Mesendoderm (in vitro differentiated cells): Measurements from ENCODE around the gene EP300.
A peak's percentile ranks its signal among the peaks of the same experiment; 100 is the strongest.
"Not testable (repeated sequence)": the region's sequence is repeated elsewhere in the genome, so short reads cannot be mapped to it uniquely, and the experiment has no call there.

Experiments used
- DNase-seq: peaks from one replicate; pipeline ENCODE4 v3.0.0; 2013
- H2AK5ac ChIP-seq: 2 replicates; pipeline ENCODE4 v1.6.1; 2013; ENCODE audit warnings: low read length, inconsistent platforms
- H2BK120ac ChIP-seq: 2 replicates; pipeline ENCODE4 v1.6.1; 2013; ENCODE audit warnings: low read depth, mild to moderate bottlenecking, low read length, moderate library complexity, mixed read lengths
- H2BK15ac ChIP-seq: replicated peaks from 2 replicates; pipeline ENCODE4 v1.6.1; 2013; ENCODE audit warnings: low read depth, mild to moderate bottlenecking, moderate library complexity
- H2BK5ac ChIP-seq: 2 replicates; pipeline ENCODE4 v1.6.1; 2013; ENCODE audit warnings: low read length, inconsistent platforms
- H3K18ac ChIP-seq: 2 replicates; pipeline ENCODE4 v1.6.1; 2013; ENCODE audit warnings: mild to moderate bottlenecking, low read length, mixed read lengths
- H3K23ac ChIP-seq: one replicate; pipeline ENCODE4 v1.6.1; 2013; ENCODE audit warnings: low read length
- H3K27ac ChIP-seq: 2 replicates; pipeline ENCODE4 v1.5.1; 2013; ENCODE audit warnings: low read depth, mild to moderate bottlenecking, inconsistent platforms, low read length, moderate library complexity
- H3K27me3 ChIP-seq: 2 replicates; pipeline ENCODE4 v1.6.1; 2013; ENCODE audit warnings: low read length, control low read depth, mild to moderate bottlenecking, inconsistent platforms; ENCODE audit not compliant: insufficient read depth, poor library complexity
- H3K36me3 ChIP-seq: 2 replicates; pipeline ENCODE4 v1.6.1; 2013; ENCODE audit warnings: low read length, inconsistent platforms; ENCODE audit not compliant: control insufficient read depth, insufficient read depth
- H3K4ac ChIP-seq: one replicate; pipeline ENCODE4 v1.6.1; 2013; ENCODE audit warnings: low read depth, mild to moderate bottlenecking, low read length, moderate library complexity
- H3K4me1 ChIP-seq: 2 replicates; pipeline ENCODE4 v1.6.1; 2013; ENCODE audit warnings: low read depth, low read length, inconsistent platforms; ENCODE audit not compliant: control insufficient read depth
- H3K4me2 ChIP-seq: 2 replicates; pipeline ENCODE4 v1.6.1; 2013; ENCODE audit warnings: low read length
- H3K4me3 ChIP-seq: 2 replicates; pipeline ENCODE4 v1.5.1; 2013; ENCODE audit warnings: mild to moderate bottlenecking, low read length
- H3K56ac ChIP-seq: one replicate; pipeline ENCODE4 v1.6.1; 2013; ENCODE audit warnings: low read length
- H3K79me1 ChIP-seq: 2 replicates; pipeline ENCODE4 v1.6.1; 2013; ENCODE audit warnings: low read length, inconsistent platforms
- H3K79me2 ChIP-seq: 2 replicates; pipeline ENCODE4 v1.6.1; 2013; ENCODE audit warnings: mild to moderate bottlenecking, low read length; ENCODE audit not compliant: control insufficient read depth, insufficient read depth
- H3K9ac ChIP-seq: 2 replicates; pipeline ENCODE4 v1.6.1; 2013; ENCODE audit warnings: low read length, inconsistent platforms
- H4K5ac ChIP-seq: one replicate; pipeline ENCODE4 v1.6.1; 2013; ENCODE audit warnings: low read length
- H4K8ac ChIP-seq: one replicate; pipeline ENCODE4 v1.6.1; 2013; ENCODE audit warnings: low read depth, mild to moderate bottlenecking, control low read depth, low read length, moderate library complexity
- WGBS: extraction: QIAGEN DNeasy Blood & Tissue Kit; methylation state at CpG from one replicate; pipeline ENCODE4 v1.1.7; 2013; ENCODE audit warnings: low lambda C conversion rate, missing lambda C conversion rate; ENCODE audit not compliant: insufficient coverage; ENCODE audit errors: extremely low coverage; 5-methylcytosine and 5-hydroxymethylcytosine counted together

The EP300 gene

DNA sequence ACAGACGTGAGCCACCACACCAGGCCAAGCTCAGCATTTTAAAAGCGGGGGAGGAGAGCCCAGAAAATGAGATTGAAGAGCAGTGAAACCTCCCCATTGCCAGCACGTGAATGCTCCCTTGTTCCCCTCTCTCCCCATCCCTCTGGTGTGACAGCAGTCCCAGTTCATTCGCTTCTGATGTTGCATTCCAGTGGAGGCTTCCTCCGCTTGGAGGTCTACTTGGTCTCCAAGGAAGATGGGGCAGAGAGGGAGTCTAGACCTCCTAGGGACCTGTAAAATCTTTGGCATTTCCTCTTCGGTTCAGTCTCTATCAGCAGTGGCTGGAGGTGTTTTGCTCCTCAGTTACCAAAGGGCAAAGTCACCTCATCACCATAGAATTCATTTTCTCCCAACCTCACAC, 30.2 kb upstream of the EP300 start:
- WGBS, result no CpG with 5 or more reads among the region's 6 CpGs
- Histone ChIP-seq H4K5ac (no peak overlapping the region), H2AK5ac (no peak overlapping the region), H2BK5ac (peak overlapping the region; percentile 69), H3K36me3 (no peaks in the 10 kb centered on the region), H3K18ac (peak overlapping the region; percentile 22), H3K4me2 (no peak overlapping the region), H4K8ac (no peak overlapping the region), H3K4me1 (peaks cover 3% of the 10 kb centered on the region), H2BK120ac (peak overlapping the region; percentile 95), H3K79me1 (no peaks in the 10 kb centered on the region), H3K27ac (peak overlapping the region; percentile 94), H3K79me2 (no peaks in the 10 kb centered on the region), H3K56ac (peak overlapping the region; percentile 75), H3K4me3 (no peak overlapping the region), H3K4ac (no peak overlapping the region), H2BK15ac (no peak overlapping the region), H3K23ac (no peak overlapping the region), H3K27me3 (no peaks in the 10 kb centered on the region), H3K9ac (no peak overlapping the region)
- DNase-seq, result peak; percentile 96

DNA sequence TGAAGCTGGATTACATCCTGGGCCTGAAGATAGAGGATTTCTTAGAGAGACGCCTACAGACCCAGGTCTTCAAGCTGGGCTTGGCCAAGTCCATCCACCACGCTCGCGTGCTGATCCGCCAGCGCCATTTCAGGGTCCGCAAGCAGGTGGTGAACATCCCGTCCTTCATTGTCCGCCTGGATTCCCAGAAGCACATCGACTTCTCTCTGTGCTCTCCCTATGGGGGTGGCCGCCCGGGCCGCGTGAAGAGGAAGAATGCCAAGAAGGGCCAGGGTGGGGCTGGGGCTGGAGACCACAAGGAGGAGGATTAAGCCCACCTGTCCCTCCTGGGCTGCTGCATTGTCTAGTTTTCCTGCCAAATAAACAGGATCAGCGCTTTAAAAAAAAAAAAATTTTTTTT, 28.1 kb upstream of the EP300 start:
- H3K79me1 ChIP-seq, H4K5ac ChIP-seq, H2AK5ac ChIP-seq, H3K27ac ChIP-seq, H3K4me3 ChIP-seq, H2BK5ac ChIP-seq, H3K4ac ChIP-seq, H2BK120ac ChIP-seq, H2BK15ac ChIP-seq, H3K36me3 ChIP-seq, H3K4me2 ChIP-seq, H3K4me1 ChIP-seq, H3K9ac ChIP-seq, H3K18ac ChIP-seq, H3K23ac ChIP-seq, H4K8ac ChIP-seq, H3K27me3 ChIP-seq, H3K79me2 ChIP-seq, DNase-seq: not testable (repeated sequence)
- WGBS, result no CpG with 5 or more reads among the region's 15 CpGs
- H3K56ac ChIP-seq, result peak overlapping the region; percentile 2

DNA sequence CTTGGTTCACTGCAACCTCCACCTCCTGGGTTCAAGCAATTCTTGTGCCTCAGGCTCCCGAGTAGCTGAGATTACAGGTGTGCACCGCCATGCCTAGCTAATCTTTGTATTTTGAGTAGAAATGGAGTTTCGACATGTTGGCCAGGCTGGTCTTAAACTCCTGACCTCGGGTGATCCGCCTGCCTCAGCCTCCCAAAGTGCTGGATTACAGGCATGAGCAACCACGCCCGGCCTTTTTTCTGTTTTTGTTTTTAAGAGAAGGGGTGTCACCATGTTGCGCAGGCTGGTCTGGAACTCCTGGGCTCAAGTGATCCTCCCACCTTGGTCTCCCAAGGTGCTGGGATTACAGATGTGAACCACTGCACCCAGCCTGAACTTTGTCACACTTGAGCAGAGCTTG, 26.1 kb upstream of the EP300 start:
- H3K4ac ChIP-seq, H3K4me1 ChIP-seq, H3K79me2 ChIP-seq, H3K4me3 ChIP-seq, H2BK5ac ChIP-seq, H3K36me3 ChIP-seq, DNase-seq, H3K27ac ChIP-seq, H3K56ac ChIP-seq, H4K5ac ChIP-seq, H3K23ac ChIP-seq, H3K4me2 ChIP-seq, H3K18ac ChIP-seq, H4K8ac ChIP-seq, H3K27me3 ChIP-seq, H2BK15ac ChIP-seq, H2BK120ac ChIP-seq, H3K79me1 ChIP-seq, H2AK5ac ChIP-seq, H3K9ac ChIP-seq: not testable (repeated sequence)
- no CpG with 5 or more reads among the region's 8 CpGs for WGBS

DNA sequence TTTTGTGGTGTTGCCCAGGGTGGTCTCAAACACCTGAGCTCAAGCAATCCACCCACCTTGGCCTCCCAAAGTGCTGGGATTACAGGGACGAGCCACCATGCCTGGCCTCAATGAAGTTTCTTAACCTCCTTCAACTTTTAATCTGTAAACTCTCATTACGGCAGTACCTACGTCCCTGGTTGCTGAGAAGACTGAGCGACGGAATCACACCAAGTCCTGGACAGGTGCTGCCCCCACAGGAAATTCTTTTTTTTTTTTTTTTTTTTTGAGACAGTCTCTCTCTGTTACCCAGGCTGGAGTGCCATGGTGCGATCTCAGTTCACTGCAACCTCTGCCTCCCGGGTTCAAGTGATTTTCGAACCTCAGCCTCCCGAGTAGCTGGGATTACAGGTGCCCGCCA, 24.4 kb upstream of the EP300 start:
- not testable (repeated sequence) for H3K27ac ChIP-seq, H2BK120ac ChIP-seq, H3K9ac ChIP-seq, H3K4me2 ChIP-seq, H3K36me3 ChIP-seq, H3K4me1 ChIP-seq, H3K27me3 ChIP-seq, H3K56ac ChIP-seq, H3K79me2 ChIP-seq, H2BK15ac ChIP-seq, H3K4ac ChIP-seq, H4K5ac ChIP-seq, H4K8ac ChIP-seq, H3K23ac ChIP-seq, DNase-seq, H3K18ac ChIP-seq, H3K4me3 ChIP-seq, H2BK5ac ChIP-seq, H3K79me1 ChIP-seq, H2AK5ac ChIP-seq
- WGBS, result no CpG with 5 or more reads among the region's 10 CpGs

DNA sequence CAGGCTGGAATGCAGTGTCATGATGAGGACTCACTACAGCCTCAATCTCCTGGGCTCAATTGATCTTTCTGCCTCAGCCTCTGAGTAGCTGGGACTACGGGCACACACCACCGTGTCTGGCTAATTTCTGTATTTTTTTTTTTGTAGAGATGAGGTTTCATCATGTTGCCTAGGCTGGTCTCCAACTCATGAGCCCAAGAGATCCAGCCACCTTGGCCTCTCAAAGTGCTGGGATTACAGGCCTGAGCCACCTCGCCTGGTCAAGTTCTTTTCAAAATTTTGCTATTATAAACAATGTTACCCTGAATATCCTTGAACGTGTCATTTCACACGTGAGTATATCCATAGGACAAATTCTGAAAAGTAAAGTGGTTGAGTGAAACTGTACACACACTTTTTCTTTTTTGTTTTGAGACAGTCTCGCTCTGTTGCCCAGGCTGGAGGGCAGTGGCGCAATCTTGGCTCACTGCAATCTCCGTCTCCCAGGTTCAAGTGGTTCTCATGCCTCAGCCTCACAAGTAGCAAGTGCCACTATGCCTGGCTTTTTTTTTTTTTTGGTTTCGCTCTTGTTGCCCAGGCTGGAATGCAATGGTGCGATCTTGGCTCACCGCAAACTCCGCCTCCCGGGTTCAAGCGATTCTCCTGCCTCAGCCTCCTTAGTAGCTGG, 21.6 kb upstream of the EP300 start:
- WGBS, result no CpG with 5 or more reads among the region's 14 CpGs
- Histone ChIP-seq H3K4me2 (no peak overlapping the region), H3K56ac (no peak overlapping the region), H3K4me1 (no peaks in the 10 kb centered on the region), H3K27ac (no peak overlapping the region), H2AK5ac (no peak overlapping the region), H2BK15ac (no peak overlapping the region), H3K79me2 (no peaks in the 10 kb centered on the region), H3K79me1 (no peaks in the 10 kb centered on the region), H2BK5ac (no peak overlapping the region), H3K4ac (no peak overlapping the region), H3K4me3 (no peak overlapping the region), H3K36me3 (no peaks in the 10 kb centered on the region), H4K8ac (no peak overlapping the region), H4K5ac (no peak overlapping the region), H3K23ac (no peak overlapping the region), H2BK120ac (no peak overlapping the region), H3K27me3 (no peaks in the 10 kb centered on the region), H3K18ac (no peak overlapping the region), H3K9ac (no peak overlapping the region)
- DNase-seq, result no peak

DNA sequence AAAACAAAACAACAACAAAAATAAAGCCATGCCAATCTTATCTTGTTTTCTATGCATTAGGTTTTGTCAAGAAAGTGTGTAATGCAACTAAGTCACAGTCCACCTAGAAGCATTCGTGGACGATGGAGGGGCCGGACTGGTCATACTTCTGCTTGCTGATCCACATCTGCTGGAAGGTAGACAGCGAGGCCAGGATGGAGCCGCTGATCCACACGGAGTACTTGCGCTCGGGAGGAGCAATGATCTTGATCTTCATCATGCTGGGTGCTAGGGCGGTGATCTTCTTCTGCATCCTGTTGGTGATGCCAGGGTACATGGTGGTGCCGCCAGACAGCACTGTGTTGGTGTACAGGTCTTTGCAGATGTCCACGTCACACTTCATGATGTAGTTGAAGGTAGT, 18.3 kb upstream of the EP300 start:
- H3K4ac ChIP-seq, result no peak overlapping the region
- no peak overlapping the region for H2BK15ac ChIP-seq
- no peak overlapping the region for H3K56ac ChIP-seq
- H3K4me1 ChIP-seq, result no peaks in the 10 kb centered on the region
- H2BK5ac ChIP-seq, result no peak overlapping the region
- no peak overlapping the region for H3K4me2 ChIP-seq
- H3K18ac ChIP-seq, result no peak overlapping the region
- no peak overlapping the region for H4K5ac ChIP-seq
- no peak overlapping the region for H3K9ac ChIP-seq
- H3K79me1 ChIP-seq, result no peaks in the 10 kb centered on the region
- H2BK120ac ChIP-seq, result no peak overlapping the region
- no peak overlapping the region for H2AK5ac ChIP-seq
- no peaks in the 10 kb centered on the region for H3K79me2 ChIP-seq
- H3K36me3 ChIP-seq, result no peaks in the 10 kb centered on the region
- no peak overlapping the region for H3K4me3 ChIP-seq
- no peak overlapping the region for H3K23ac ChIP-seq
- no CpG with 5 or more reads among the region's 11 CpGs for WGBS
- no peak for DNase-seq
- H4K8ac ChIP-seq, result no peak overlapping the region
- no peak overlapping the region for H3K27ac ChIP-seq
- H3K27me3 ChIP-seq, result no peaks in the 10 kb centered on the region
